Astrocyte (in vitro differentiated cells and primary cell): Measurements from ENCODE around the gene AARS2. TPM values are rescaled to one million over a fixed set of nuclear protein-coding genes. Genes with fewer than 3 reads are reported as not detected.
A peak's percentile ranks its signal among the peaks of the same experiment; 100 is the strongest.

Experiments used
- DNase-seq: peaks from one replicate; pipeline ENCODE4 v3.0.0-alpha.2; 2010; ENCODE audit warnings: low read depth
- FAIRE-seq: peaks from 2 replicates; lab custom pipeline; 2011; peaks lifted over from hg19 to GRCh38; lab: Jason Lieb, UNC
- H2AFZ ChIP-seq: 2 replicates; pipeline ENCODE4 v1.6.0; 2012; ENCODE audit warnings: low read depth, low read length, inconsistent platforms
- H3K27ac ChIP-seq: 2 replicates; pipeline ENCODE4 v1.5.1; 2011; ENCODE audit warnings: low read depth, low read length, inconsistent platforms
- H3K27me3 ChIP-seq: 2 replicates; pipeline ENCODE4 v1.6.0; 2011; ENCODE audit warnings: low read length, inconsistent platforms; ENCODE audit not compliant: insufficient read depth
- H3K36me3 ChIP-seq: 2 replicates; pipeline ENCODE4 v1.5.1; 2011; ENCODE audit warnings: low read length, inconsistent platforms; ENCODE audit not compliant: insufficient read depth
- H3K4me1 ChIP-seq: 2 replicates; pipeline ENCODE4 v1.5.1; 2011; ENCODE audit warnings: low read length, inconsistent platforms; ENCODE audit not compliant: insufficient read depth
- H3K4me2 ChIP-seq: 2 replicates; pipeline ENCODE4 v1.6.0; 2012; ENCODE audit warnings: low read length, inconsistent platforms
- H3K4me3 ChIP-seq: 2 replicates; pipeline ENCODE4 v1.5.1; 2011; ENCODE audit warnings: low read depth, mild to moderate bottlenecking, low read length, inconsistent platforms; ENCODE audit not compliant: insufficient read depth
- H3K79me2 ChIP-seq: 2 replicates; pipeline ENCODE4 v1.6.0; 2012; ENCODE audit warnings: mild to moderate bottlenecking, low read length, inconsistent platforms; ENCODE audit not compliant: insufficient read depth
- H3K9ac ChIP-seq: 2 replicates; pipeline ENCODE4 v1.6.0; 2012; ENCODE audit warnings: mild to moderate bottlenecking, low read length, inconsistent platforms
- H3K9me3 ChIP-seq: 2 replicates; pipeline ENCODE4 v1.5.1; 2012; ENCODE audit warnings: low read depth, mild to moderate bottlenecking, low read length, inconsistent platforms; ENCODE audit not compliant: insufficient read depth
- H4K20me1 ChIP-seq: 2 replicates; pipeline ENCODE4 v1.6.0; 2012; ENCODE audit warnings: low read length, inconsistent platforms; ENCODE audit not compliant: insufficient read depth
- H3K27ac Mint-ChIP-seq: one replicate; pipeline ENCODE4 v1.8.0; 2021; ENCODE audit warnings: mild to moderate bottlenecking, mixed read lengths; ENCODE audit not compliant: unreplicated experiment
- H3K27me3 Mint-ChIP-seq: one replicate; pipeline ENCODE4 v1.8.0; 2021; ENCODE audit warnings: low read depth, mixed read lengths; ENCODE audit not compliant: unreplicated experiment
- H3K36me3 Mint-ChIP-seq: one replicate; pipeline ENCODE4 v1.8.0; 2021; ENCODE audit warnings: low read depth, mixed read lengths; ENCODE audit not compliant: unreplicated experiment
- H3K4me1 Mint-ChIP-seq: one replicate; pipeline ENCODE4 v1.8.0; 2021; ENCODE audit warnings: low read depth, mixed read lengths; ENCODE audit not compliant: unreplicated experiment
- H3K4me3 Mint-ChIP-seq: one replicate; pipeline ENCODE4 v1.8.0; 2021; ENCODE audit warnings: mild to moderate bottlenecking, moderate library complexity, mixed read lengths; ENCODE audit not compliant: unreplicated experiment
- H3K9me3 Mint-ChIP-seq: one replicate; pipeline ENCODE4 v1.8.0; 2021; ENCODE audit warnings: mild to moderate bottlenecking, mixed read lengths; ENCODE audit not compliant: unreplicated experiment
- CTCF ChIP-seq: IDR thresholded peaks from 2 replicates; pipeline ENCODE4 v1.5.1; 2011; ENCODE audit warnings: low read depth, mild to moderate bottlenecking, inconsistent platforms, low read length, moderate library complexity; ENCODE audit not compliant: insufficient read depth
- EZH2 ChIP-seq: IDR thresholded peaks from 2 replicates; pipeline ENCODE4 v1.6.1; 2012; ENCODE audit warnings: mild to moderate bottlenecking, low read length, inconsistent platforms; ENCODE audit not compliant: insufficient read depth
- total RNA-seq: library from RNA; stranded (reverse); gene quantifications from 2 replicates; pipeline ENCODE4 v1.2.1, GENCODE V29; 2021

Gene AARS2
- total RNA-seq, 1 donor from 2014 or later, result 12.3 TPM

GRCh38 chr6:44260451-44261297 lies 52.5 kb downstream of the AARS2 start:
- H3K9me3 ChIP-seq, result no peaks in the 10 kb centered on the region
- no peak for FAIRE-seq
- TF ChIP-seq EZH2 (no peak), CTCF (no peak)
- peaks cover 40% of the 10 kb centered on the region for H4K20me1 ChIP-seq
- H3K9ac ChIP-seq, result no peak overlapping the region
- no peaks in the 10 kb centered on the region for H3K27me3 ChIP-seq
- H2AFZ ChIP-seq, result no peak overlapping the region
- H3K36me3 ChIP-seq, result peaks cover 3% of the 10 kb centered on the region
- H3K4me1 ChIP-seq, result peaks cover 35% of the 10 kb centered on the region
- Mint-ChIP-seq H3K36me3 (peaks cover 4% of the 10 kb centered on the region), H3K27ac (no peak overlapping the region), H3K27me3 (no peaks in the 10 kb centered on the region), H3K4me3 (no peak overlapping the region), H3K4me1 (peaks cover 33% of the 10 kb centered on the region), H3K9me3 (no peaks in the 10 kb centered on the region)
- no peak overlapping the region for H3K4me3 ChIP-seq
- no peak for DNase-seq
- no peak overlapping the region for H3K4me2 ChIP-seq
- H3K27ac ChIP-seq, result no peak overlapping the region
- peaks cover 31% of the 10 kb centered on the region for H3K79me2 ChIP-seq

- no peak for TF ChIP-seq EZH2
- TF ChIP-seq CTCF, result no peak
- no peak overlapping the region for H3K27ac Mint-ChIP-seq
- Histone ChIP-seq H4K20me1 (peaks cover 46% of the 10 kb centered on the region), H3K27ac (no peak overlapping the region), H3K9ac (no peak overlapping the region), H3K4me1 (peaks cover 36% of the 10 kb centered on the region), H3K4me3 (no peak overlapping the region), H3K9me3 (no peaks in the 10 kb centered on the region), H3K27me3 (no peaks in the 10 kb centered on the region), H3K4me2 (no peak overlapping the region), H3K79me2 (peaks cover 37% of the 10 kb centered on the region), H3K36me3 (peaks cover 3% of the 10 kb centered on the region), H2AFZ (no peak overlapping the region)
- peaks cover 40% of the 10 kb centered on the region for H3K4me1 Mint-ChIP-seq
- no peaks in the 10 kb centered on the region for H3K27me3 Mint-ChIP-seq
- H3K4me3 Mint-ChIP-seq, result no peak overlapping the region
- no peak for FAIRE-seq
- H3K9me3 Mint-ChIP-seq, result no peaks in the 10 kb centered on the region
- DNase-seq, result no peak
- H3K36me3 Mint-ChIP-seq, result peaks cover 4% of the 10 kb centered on the region
Measured at GRCh38 chr6:44260011-44260410, 53.1 kb downstream of the AARS2 start.

- Histone ChIP-seq H3K4me1 (peaks cover 27% of the 10 kb centered on the region), H4K20me1 (peaks cover 49% of the 10 kb centered on the region), H3K4me2 (no peak overlapping the region), H3K79me2 (peaks cover 37% of the 10 kb centered on the region), H3K27ac (no peak overlapping the region), H3K36me3 (peaks cover 12% of the 10 kb centered on the region), H2AFZ (no peak overlapping the region), H3K4me3 (no peak overlapping the region), H3K9me3 (no peaks in the 10 kb centered on the region), H3K27me3 (no peaks in the 10 kb centered on the region), H3K9ac (no peak overlapping the region)
- TF ChIP-seq EZH2 (no peak), CTCF (no peak)
- Mint-ChIP-seq H3K27ac (no peak overlapping the region), H3K4me3 (peak overlapping the region; percentile 71), H3K27me3 (no peaks in the 10 kb centered on the region), H3K9me3 (no peaks in the 10 kb centered on the region), H3K4me1 (peaks cover 39% of the 10 kb centered on the region), H3K36me3 (peaks cover 4% of the 10 kb centered on the region)
- DNase-seq (no peak), FAIRE-seq (no peak)
Measured at GRCh38 chr6:44258921-44259320, 54.2 kb downstream of the AARS2 start.
